HepG2 (cell line): ENCODE measurements around the gene PTMA. TPM values are rescaled to one million over a fixed set of nuclear protein-coding genes. Genes with fewer than 3 reads are reported as not detected.

Experiments used
- GTF2F1 ChIP-seq: fragments of 150-350 bp; IDR thresholded peaks from 2 replicates; pipeline ENCODE4 v1.6.1; 2014; ENCODE audit warnings: low read length
- MAZ ChIP-seq, 2 experiments: sonication (generic) in 1 of 2; formaldehyde crosslinking in 1 of 2; IDR thresholded peaks; 2 replicates each; pipeline versions ENCODE4 v1.5.0 to v1.6.1; 2012 to 2020; ENCODE audit warnings: low read depth in 2 of 2, mild to moderate bottlenecking in 2 of 2, borderline replicate concordance in 1 of 2, improper control_type of control experiment in 1 of 2, low read length in 1 of 2, missing genetic modification reagents in 1 of 2, moderate library complexity in 1 of 2
- NFIC ChIP-seq: IDR thresholded peaks from 2 replicates; pipeline ENCODE4 v1.6.1; 2012; ENCODE audit warnings: mild to moderate bottlenecking, low read length, inconsistent platforms
- NRL ChIP-seq: sonication (generic); formaldehyde crosslinking; IDR thresholded peaks from 2 replicates; pipeline ENCODE4 v1.5.0; 2020; ENCODE audit warnings: missing genetic modification reagents, mild to moderate bottlenecking, moderate library complexity, borderline replicate concordance
- PATZ1 ChIP-seq: sonication (generic); formaldehyde crosslinking; IDR thresholded peaks from 2 replicates; pipeline ENCODE4 v1.4.0; 2020; ENCODE audit warnings: missing genetic modification reagents
- POGZ ChIP-seq: sonication (generic); formaldehyde crosslinking; IDR thresholded peaks from 2 replicates; pipeline ENCODE4 v1.4.0; 2020; ENCODE audit warnings: mild to moderate bottlenecking, missing genetic modification reagents
- RBAK ChIP-seq: sonication (generic); formaldehyde crosslinking; IDR thresholded peaks from 2 replicates; pipeline ENCODE4 v1.5.1; 2020; ENCODE audit warnings: mild to moderate bottlenecking, missing genetic modification reagents
- SP140L ChIP-seq: sonication (generic); formaldehyde crosslinking; IDR thresholded peaks from 2 replicates; pipeline ENCODE4 v1.4.0; 2020; ENCODE audit warnings: missing genetic modification reagents, borderline replicate concordance
- STAG1 ChIP-seq: sonication (generic); formaldehyde crosslinking; IDR thresholded peaks from 2 replicates; pipeline ENCODE4 v1.4.0; 2020; ENCODE audit warnings: missing genetic modification reagents
- TAF15 ChIP-seq: fragments of 200-400 bp; formaldehyde crosslinking; IDR thresholded peaks from one replicate; pipeline ENCODE4 v1.6.1; 2018; ENCODE audit warnings: mild to moderate bottlenecking, low read depth, low read length; ENCODE audit not compliant: poor library complexity, severe bottlenecking
- ZBTB26 ChIP-seq: IDR thresholded peaks from 2 replicates; pipeline ENCODE4 v1.6.1; 2016; ENCODE audit warnings: missing compliant biosample characterization, missing genetic modification reagents, borderline replicate concordance
- ZMYM2 ChIP-seq: sonication (generic); formaldehyde crosslinking; IDR thresholded peaks from 2 replicates; pipeline ENCODE4 v1.8.0; 2022; ENCODE audit warnings: mild to moderate bottlenecking, missing genetic modification reagents
- ZNF547 ChIP-seq: sonication (generic); formaldehyde crosslinking; IDR thresholded peaks from 2 replicates; pipeline ENCODE4 v1.5.1; 2020; ENCODE audit warnings: mild to moderate bottlenecking, missing genetic modification reagents
- ZNF879 ChIP-seq: sonication (generic); formaldehyde crosslinking; IDR thresholded peaks from 2 replicates; pipeline ENCODE4 v1.8.1; 2023; ENCODE audit warnings: missing genetic modification reagents
- polyA plus RNA-seq, 8 experiments: library from polyadenylated mRNA; depleted of rRNA in 3 of 8; stranded (reverse) in 7 of 8; unstranded in 1 of 8; fragments of >200 nt; fragmentation: Illumina TruSeq in 4 of 8; extraction: Trizol in 4 of 8; gene quantifications; 2 replicates each; pipeline versions ENCODE4 v1.2.1 to v1.2.3, GENCODE V29; 2011 to 2016; ENCODE audit warnings: low read depth in 4 of 8, missing spikeins in 1 of 8, mixed read lengths in 1 of 8; ENCODE audit not compliant: insufficient read depth in 1 of 8
- total RNA-seq, 5 experiments: library from RNA; depleted of rRNA; stranded (reverse); fragments of >200 nt; fragmentation: Illumina TruSeq; extraction: Trizol; gene quantifications; 2 replicates each; pipeline ENCODE4 v1.2.3, GENCODE V29; 2016; ENCODE audit warnings: low read depth in 1 of 5
- TF ChIP-seq, protein P1 (sequence below): sonication (generic); formaldehyde crosslinking; IDR thresholded peaks from 2 replicates; pipeline ENCODE4 v1.4.0; 2020; ENCODE audit warnings: missing genetic modification reagents
- TF ChIP-seq, protein P2 (sequence below): sonication (generic); formaldehyde crosslinking; IDR thresholded peaks from 2 replicates; pipeline ENCODE4 v1.4.0; 2020; ENCODE audit warnings: missing genetic modification reagents
- TF ChIP-seq, protein P3 (sequence below): sonication (generic); formaldehyde crosslinking; IDR thresholded peaks from 2 replicates; pipeline ENCODE4 v1.4.0; 2020; ENCODE audit warnings: mild to moderate bottlenecking, missing genetic modification reagents

Gene PTMA
- total and polyA plus RNA-seq, 2 of the 13 experiments (the other 11 are each of a cell fraction or from before 2014, with no cell fraction given), result 190 to 1,086 TPM

DNA sequence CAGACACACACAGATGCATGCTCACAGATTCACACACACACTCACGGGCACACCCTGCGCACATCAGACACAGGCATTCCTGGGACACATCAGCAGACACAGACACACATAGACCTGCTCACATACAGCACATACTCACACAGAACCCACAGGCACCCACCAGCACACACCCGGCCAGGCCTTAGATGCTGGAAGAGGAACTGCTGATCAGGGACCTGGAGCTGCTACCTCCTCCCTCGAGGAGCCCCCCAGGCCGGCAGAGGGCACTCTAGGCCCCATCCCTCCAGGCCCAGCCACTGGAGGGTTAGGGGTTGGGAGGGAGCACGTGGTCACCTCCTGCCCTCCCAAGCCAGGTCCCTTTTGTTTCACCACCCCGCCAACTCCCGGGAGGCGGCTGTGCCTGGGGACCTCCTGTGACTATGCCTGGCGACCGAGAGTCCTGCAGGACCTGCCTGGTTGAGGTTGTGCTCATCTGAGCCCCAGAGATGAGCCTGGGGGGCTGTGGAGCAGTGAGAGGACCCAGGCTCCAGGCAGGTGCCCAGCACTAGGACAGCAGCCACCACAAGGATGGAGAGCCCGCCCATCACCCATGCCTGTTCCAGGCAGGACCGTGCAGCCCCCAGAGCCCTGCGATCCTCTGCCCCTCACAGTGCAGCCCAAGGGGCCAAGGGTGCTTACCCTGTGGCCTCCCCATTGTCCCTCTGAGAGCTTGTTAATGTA is 21.0 kb upstream of the PTMA start (continued):
- TF ChIP-seq PATZ1 (CRISPR knock-in tag) (peak; percentile 88), MAZ (IDR thresholded peaks at IDR 0.05; ENCODE audit: borderline replicate concordance, low read depth, low read length) (peak; percentile 86; the same call in 1 of the 2 replicates), MAZ (CRISPR knock-in tag; IDR thresholded peaks at IDR 0.05; ENCODE audit: low read depth) (peak; percentile 96), ZBTB26 (CRISPR knock-in tag) (peak; percentile 87), GTF2F1 (no peak), NRL (CRISPR knock-in tag) (peak; percentile 94), ZNF879 (CRISPR knock-in tag) (no peak), NFIC (no peak), STAG1 (peak; percentile 62), TAF15 (no peak), POGZ (CRISPR knock-in tag) (peak; percentile 80), ZMYM2 (no peak), RBAK (CRISPR knock-in tag) (peak; percentile 85), ZNF547 (CRISPR knock-in tag) (peak; percentile 96), SP140L (CRISPR knock-in tag) (no peak)
- TF ChIP-seq, protein P1, sequence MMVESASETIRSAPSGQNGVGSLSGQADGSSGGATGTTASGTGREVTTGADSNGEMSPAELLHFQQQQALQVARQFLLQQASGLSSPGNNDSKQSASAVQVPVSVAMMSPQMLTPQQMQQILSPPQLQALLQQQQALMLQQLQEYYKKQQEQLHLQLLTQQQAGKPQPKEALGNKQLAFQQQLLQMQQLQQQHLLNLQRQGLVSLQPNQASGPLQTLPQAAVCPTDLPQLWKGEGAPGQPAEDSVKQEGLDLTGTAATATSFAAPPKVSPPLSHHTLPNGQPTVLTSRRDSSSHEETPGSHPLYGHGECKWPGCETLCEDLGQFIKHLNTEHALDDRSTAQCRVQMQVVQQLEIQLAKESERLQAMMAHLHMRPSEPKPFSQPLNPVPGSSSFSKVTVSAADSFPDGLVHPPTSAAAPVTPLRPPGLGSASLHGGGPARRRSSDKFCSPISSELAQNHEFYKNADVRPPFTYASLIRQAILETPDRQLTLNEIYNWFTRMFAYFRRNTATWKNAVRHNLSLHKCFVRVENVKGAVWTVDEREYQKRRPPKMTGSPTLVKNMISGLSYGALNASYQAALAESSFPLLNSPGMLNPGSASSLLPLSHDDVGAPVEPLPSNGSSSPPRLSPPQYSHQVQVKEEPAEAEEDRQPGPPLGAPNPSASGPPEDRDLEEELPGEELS (CRISPR knock-in tag), result peak; percentile 20; the same call in 1 of the 2 replicates
- TF ChIP-seq, protein P2, sequence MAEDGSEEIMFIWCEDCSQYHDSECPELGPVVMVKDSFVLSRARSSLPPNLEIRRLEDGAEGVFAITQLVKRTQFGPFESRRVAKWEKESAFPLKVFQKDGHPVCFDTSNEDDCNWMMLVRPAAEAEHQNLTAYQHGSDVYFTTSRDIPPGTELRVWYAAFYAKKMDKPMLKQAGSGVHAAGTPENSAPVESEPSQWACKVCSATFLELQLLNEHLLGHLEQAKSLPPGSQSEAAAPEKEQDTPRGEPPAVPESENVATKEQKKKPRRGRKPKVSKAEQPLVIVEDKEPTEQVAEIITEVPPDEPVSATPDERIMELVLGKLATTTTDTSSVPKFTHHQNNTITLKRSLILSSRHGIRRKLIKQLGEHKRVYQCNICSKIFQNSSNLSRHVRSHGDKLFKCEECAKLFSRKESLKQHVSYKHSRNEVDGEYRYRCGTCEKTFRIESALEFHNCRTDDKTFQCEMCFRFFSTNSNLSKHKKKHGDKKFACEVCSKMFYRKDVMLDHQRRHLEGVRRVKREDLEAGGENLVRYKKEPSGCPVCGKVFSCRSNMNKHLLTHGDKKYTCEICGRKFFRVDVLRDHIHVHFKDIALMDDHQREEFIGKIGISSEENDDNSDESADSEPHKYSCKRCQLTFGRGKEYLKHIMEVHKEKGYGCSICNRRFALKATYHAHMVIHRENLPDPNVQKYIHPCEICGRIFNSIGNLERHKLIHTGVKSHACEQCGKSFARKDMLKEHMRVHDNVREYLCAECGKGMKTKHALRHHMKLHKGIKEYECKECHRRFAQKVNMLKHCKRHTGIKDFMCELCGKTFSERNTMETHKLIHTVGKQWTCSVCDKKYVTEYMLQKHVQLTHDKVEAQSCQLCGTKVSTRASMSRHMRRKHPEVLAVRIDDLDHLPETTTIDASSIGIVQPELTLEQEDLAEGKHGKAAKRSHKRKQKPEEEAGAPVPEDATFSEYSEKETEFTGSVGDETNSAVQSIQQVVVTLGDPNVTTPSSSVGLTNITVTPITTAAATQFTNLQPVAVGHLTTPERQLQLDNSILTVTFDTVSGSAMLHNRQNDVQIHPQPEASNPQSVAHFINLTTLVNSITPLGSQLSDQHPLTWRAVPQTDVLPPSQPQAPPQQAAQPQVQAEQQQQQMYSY, result no peak
- TF ChIP-seq, protein P3, sequence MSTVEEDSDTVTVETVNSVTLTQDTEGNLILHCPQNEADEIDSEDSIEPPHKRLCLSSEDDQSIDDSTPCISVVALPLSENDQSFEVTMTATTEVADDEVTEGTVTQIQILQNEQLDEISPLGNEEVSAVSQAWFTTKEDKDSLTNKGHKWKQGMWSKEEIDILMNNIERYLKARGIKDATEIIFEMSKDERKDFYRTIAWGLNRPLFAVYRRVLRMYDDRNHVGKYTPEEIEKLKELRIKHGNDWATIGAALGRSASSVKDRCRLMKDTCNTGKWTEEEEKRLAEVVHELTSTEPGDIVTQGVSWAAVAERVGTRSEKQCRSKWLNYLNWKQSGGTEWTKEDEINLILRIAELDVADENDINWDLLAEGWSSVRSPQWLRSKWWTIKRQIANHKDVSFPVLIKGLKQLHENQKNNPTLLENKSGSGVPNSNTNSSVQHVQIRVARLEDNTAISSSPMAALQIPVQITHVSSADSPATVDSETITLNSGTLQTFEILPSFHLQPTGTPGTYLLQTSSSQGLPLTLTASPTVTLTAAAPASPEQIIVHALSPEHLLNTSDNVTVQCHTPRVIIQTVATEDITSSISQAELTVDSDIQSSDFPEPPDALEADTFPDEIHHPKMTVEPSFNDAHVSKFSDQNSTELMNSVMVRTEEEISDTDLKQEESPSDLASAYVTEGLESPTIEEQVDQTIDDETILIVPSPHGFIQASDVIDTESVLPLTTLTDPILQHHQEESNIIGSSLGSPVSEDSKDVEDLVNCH, result peak; percentile 44; the same call in 1 of the 2 replicates
